Measurements from ENCODE around the gene LY86.

Gene LY86

GRCh38 chr6:6648692-6649343 is 60.3 kb downstream of the LY86 start:
- TF ChIP-seq CTCF (IDR thresholded peaks at IDR 0.05; ENCODE audit: low read depth, low read length): no peak
- no peak overlapping the region for H3K4me3 ChIP-seq (replicated peaks in 1 of 2; ENCODE audit: low read depth in 2 of 2, low read length in 2 of 2)
- no peak for DNase-seq (ENCODE audit: low read depth in 2 of 2)

- TF ChIP-seq CTCF (IDR thresholded peaks at IDR 0.05; ENCODE audit: low read depth, low read length): no peak
- no peak overlapping the region for H3K4me3 ChIP-seq (replicated peaks in 1 of 2; ENCODE audit: low read depth in 2 of 2, low read length in 2 of 2)
- DNase-seq (ENCODE audit: low read depth in 2 of 2): no peak
Measured at GRCh38 chr6:6649824-6650349, 61.4 kb downstream of the LY86 start.

GRCh38 chr6:6650839-6651238 is 62.3 kb downstream of the LY86 start:
- TF ChIP-seq CTCF (IDR thresholded peaks at IDR 0.05; ENCODE audit: low read depth, low read length): no peak
- DNase-seq (ENCODE audit: low read depth in 2 of 2): no peak
- H3K4me3 ChIP-seq (replicated peaks in 1 of 2; ENCODE audit: low read depth in 2 of 2, low read length in 2 of 2): no peak overlapping the region

GRCh38 chr6:6651335-6651734 is 62.8 kb downstream of the LY86 start:
- H3K4me3 ChIP-seq (replicated peaks in 1 of 2; ENCODE audit: low read depth in 2 of 2, low read length in 2 of 2): no peak overlapping the region
- no peak for TF ChIP-seq CTCF (IDR thresholded peaks at IDR 0.05; ENCODE audit: low read depth, low read length)
- peak in 1 of 2 donors; percentile 26 for DNase-seq (ENCODE audit: low read depth in 2 of 2)

GRCh38 chr6:6652932-6653331 is 64.4 kb downstream of the LY86 start:
- no peak overlapping the region for H3K4me3 ChIP-seq (replicated peaks in 1 of 2; ENCODE audit: low read depth in 2 of 2, low read length in 2 of 2)
- TF ChIP-seq CTCF (IDR thresholded peaks at IDR 0.05; ENCODE audit: low read depth, low read length): no peak
- no peak for DNase-seq (ENCODE audit: low read depth in 2 of 2)

GRCh38 chr6:6654599-6655575 is 66.4 kb downstream of the LY86 start:
- peak; percentile 60 to 77 for DNase-seq (ENCODE audit: low read depth in 2 of 2)
- no peak for TF ChIP-seq CTCF (IDR thresholded peaks at IDR 0.05; ENCODE audit: low read depth, low read length)
- H3K4me3 ChIP-seq (replicated peaks in 1 of 2; ENCODE audit: low read depth in 2 of 2, low read length in 2 of 2): no peak overlapping the region

All from cardiac fibroblast (primary cell).